Pons (tissue), 1 donor: ENCODE results near the gene ZNF264.
"Not testable (repeated sequence)": the region's sequence is repeated elsewhere in the genome, so short reads cannot be mapped to it uniquely, and the experiment has no call there.

ENCODE experiments used
- DNase-seq: peaks from one replicate; pipeline ENCODE4 v3.0.0-alpha.2; 2016; ENCODE audit warnings: low spot score

The ZNF264 gene

DNA sequence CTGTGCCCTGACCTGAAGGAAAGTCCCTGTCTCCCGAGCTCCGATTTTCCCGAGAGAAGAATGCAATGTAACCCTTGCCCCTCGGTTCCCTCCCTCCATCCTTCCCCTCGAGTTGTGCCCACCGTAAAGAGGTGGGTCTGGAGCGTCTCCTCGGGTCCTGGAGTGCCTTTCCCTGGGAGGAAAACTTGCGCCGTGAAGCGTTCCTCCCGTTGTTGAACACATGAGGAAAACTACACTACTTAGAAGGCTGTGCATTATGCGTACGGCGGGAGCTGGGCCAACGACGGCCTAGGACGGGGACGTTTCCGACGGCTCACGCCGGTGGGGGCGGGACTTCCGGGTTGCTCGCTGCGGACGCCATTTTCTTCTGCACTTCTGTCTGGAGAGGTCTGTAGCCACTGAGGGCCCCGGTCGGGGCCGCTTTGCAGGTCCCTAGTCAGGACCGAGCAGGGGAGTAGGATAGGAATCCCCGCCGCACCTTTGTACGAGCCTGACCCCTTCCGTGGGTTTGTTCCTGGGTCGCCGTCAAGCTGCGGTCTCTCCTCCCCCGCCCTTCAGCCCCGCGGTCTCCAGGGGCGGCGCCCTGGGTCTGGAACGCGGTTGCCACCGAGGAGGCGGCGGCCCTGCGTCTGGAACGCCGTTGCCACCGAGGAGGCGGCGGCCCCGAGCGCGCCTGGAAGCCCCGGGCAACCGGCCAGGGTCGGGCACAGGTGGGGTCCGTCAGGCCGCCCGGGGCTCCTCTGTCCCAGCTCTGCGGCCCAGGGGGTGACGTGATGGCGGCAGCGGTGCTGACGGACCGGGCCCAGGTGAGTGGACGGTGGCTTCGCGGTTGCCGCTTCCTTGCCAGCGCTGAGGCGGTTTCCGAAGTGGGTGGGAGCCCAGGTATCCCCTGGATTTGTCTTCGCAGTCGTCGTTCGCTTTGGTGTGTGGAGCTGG is at the start of gene ZNF264:
Gene ZNF264 (plus strand): TSS at position 360 of the 936 bp plus-strand sequence. CDS start 414 bp downstream, at position 774.
- peak; percentile 82 for DNase-seq

DNA sequence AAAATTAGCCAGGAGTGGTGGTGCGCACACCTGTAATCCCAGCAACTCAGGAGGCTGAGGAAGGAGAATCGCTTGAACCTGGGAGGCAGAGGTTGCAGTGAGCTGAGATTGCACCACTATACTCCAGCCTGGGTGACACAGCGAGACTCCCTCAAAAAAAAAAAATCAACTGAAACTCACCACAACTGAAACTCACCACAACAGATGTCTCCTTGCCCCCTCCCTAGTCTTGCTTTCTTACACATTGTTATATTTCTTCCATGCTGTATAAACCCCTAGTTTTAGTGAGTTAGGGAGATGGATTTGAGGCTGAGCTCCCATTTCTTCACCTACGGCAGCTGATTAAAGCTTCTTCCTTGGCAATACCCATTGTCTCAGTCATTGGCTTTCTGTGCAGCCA is 49.6 kb upstream of the ZNF264 start:
- DNase-seq = no peak

DNA sequence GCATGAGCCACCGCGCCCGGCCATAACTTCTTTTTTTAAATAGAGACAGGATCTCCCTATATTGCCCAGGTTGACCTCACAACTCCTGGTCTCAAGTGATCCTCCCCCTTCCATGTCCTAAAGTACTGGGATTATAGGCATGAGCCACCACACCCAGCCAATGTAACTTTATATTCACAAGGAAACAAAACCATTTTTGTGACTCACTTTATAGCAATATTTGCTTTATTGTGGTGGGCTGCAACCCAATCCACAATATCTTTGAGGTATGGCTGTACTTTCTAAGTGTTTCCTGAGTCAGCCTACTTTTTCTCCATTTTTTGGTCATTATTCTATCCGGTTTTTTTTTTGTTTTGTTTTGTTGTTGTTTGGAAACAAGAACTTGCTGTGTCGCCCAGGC is 38.4 kb upstream of the ZNF264 start:
- no peak for DNase-seq

GRCh38 chr19:57161985-57162539 is 29.2 kb upstream of the ZNF264 start:
- DNase-seq = no peak

GRCh38 chr19:57165846-57166245 is 25.5 kb upstream of the ZNF264 start:
- DNase-seq = no peak

GRCh38 chr19:57167385-57167784 is 23.9 kb upstream of the ZNF264 start, which contains the start of gene DUXA:
TSS of gene DUXA (minus strand) at chr19:57167485. CDS start at chr19:57167443, 42 bp downstream.
- no peak for DNase-seq

DNA sequence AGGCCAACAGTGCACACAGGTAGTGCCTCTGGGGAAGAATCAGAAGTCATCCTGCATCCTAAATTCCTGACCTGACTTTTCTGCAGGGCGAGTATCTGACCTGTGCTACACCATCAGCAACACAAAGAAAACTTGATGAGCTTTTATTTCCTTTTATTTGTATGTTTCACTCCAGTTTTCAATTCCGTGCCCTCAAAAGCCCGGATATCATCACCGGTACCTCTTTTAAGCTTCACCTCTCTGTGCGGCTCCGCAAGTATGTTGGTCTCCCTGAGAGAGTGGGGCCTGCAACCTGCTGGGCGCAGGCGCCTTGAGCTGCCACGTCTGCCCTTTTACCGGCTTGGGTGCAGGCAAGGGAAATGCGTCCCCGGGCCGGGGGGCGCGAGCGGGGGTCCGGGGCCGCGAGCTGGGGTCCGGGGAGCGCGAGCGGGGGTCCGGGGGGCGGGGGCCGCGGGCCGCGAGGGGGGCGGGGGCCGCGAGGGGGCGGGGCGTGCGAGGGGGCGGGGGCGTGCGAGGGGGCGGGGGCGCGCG is 19.7 kb upstream of the ZNF264 start:
- peak; percentile 47 for DNase-seq

DNA sequence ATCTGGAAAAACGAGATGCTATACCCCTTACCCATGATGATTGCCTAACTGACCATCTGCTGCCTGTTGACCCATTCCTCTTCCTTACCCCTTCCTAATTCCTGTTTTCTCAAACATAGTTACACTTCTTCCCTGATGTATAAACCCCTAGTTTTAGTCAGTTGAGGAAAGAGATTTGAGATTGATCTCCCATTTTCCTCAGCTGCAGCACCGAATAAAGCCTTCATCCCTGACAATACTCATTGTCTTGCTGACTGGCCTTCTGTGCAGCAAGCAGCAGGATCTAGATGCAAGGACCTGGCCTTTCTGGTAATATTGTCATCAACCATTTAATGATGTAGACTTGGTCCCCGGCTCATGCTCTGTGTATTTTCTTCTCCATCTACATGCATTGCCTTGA is 999 bp upstream of the ZNF264 start:
- no peak for DNase-seq

DNA sequence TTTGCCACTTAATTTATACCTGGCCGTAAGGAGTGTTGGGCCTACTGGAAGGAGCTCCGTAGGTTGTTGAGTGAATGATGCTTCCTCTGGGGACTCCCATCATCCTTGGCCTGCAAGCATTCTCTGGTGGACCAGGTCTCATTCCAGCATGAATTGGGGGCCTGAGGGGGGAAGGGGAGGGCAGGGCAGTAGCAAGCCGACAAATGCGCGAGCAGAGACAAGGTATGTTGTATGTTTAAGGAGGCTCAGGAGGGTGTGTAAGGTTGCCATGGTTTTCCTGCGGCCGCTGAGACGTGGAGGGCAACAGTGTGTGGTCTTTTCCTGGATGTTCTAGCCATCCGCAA is 749 bp downstream of the ZNF264 start:
- DNase-seq = no peak

DNA sequence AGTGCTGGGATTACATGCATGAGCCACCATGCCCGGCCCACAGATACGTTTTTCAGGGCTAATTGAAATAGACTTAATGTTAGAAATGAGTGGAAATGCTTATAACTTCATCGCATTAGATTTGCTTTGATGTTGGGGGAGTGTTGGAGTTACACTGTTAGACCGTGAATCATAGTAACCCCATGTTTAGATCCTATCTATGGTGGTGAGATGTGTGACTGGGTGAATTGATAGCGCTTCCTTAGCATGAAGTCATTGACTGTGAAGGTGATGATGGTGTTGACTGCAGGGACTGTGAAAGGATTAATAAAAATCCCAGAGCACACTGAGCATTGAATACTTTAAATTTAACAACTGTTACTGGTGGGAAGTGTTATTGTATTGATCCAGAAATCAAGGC is 1.7 kb downstream of the ZNF264 start:
- no peak for DNase-seq

- DNase-seq = not testable (repeated sequence)
Observed at GRCh38 chr19:57197874-57198273, 6.6 kb downstream of the ZNF264 start.

GRCh38 chr19:57202160-57202559 is 10.9 kb downstream of the ZNF264 start:
- DNase-seq = no peak

- no peak for DNase-seq
Observed at GRCh38 chr19:57210381-57210780, 19.1 kb downstream of the ZNF264 start.

DNA sequence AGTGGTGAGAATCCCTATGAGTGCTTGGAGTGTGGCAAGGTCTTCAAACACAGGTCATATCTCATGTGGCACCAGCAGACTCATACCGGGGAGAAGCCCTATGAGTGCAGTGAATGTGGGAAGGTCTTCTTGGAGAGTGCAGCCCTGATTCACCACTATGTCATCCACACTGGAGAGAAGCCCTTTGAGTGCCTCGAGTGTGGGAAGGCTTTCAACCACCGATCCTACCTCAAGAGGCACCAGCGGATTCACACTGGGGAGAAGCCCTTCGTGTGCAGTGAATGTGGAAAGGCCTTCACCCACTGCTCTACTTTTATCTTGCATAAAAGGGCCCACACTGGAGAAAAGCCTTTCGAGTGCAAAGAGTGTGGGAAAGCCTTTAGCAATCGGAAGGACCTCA is 20.8 kb downstream of the ZNF264 start:
- DNase-seq = no peak

DNA sequence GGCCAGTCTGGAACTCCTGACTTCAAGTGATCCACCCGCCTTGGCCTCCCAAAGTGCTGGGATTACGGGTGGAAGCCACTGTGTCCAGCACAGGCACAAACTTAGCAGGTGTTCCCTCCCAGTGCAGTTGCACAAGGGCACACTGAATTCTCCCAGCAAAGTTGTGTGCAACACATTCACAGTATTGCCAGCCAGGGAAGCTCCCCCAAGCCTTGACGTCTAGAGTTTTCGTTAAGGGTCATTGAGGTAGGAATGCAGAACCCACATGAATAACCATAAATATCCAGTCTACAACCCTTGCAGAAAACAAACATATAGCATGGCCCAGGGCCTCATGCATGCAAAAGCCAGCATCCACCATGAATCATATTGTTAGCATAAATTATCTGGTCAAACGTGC is 36.2 kb downstream of the ZNF264 start:
- DNase-seq = no peak

GRCh38 chr19:57231686-57232085 is 40.4 kb downstream of the ZNF264 start:
- no peak for DNase-seq

DNA sequence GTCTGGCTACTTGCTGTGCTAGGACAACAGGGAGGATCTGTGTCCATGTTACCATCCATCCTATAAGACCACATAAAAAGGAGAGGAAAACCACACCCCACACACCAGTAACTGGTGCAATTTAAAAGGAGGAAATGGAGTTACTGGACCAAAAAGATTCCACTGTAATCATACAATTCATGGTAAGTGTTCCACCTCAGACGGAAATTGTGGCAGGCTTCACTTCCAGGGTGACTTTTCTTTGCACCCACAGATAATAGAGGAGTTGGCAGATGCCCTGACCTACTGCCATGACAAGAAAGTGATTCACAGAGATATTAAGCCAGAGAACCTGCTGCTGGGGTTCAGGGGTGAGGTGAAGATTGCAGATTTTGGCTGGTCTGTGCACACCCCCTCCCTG is 41.9 kb downstream of the ZNF264 start:
- no peak for DNase-seq

DNA sequence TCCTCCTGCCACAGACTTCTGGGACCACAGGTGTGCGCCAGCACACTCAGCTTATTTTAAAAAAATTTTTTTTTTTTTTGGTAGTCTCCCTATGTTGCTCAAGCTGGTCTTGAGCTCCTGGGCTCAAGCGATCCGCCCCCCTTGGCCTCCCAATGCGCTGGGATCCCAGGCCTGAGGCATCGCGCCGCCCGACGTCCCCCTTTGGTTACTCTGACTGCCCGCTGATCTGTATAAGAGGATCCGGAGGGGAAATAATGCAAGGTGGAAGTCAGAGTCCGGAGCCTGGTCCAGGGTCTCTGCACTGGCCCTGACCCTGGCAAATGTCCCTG is 48.6 kb downstream of the ZNF264 start:
- no peak for DNase-seq

DNA sequence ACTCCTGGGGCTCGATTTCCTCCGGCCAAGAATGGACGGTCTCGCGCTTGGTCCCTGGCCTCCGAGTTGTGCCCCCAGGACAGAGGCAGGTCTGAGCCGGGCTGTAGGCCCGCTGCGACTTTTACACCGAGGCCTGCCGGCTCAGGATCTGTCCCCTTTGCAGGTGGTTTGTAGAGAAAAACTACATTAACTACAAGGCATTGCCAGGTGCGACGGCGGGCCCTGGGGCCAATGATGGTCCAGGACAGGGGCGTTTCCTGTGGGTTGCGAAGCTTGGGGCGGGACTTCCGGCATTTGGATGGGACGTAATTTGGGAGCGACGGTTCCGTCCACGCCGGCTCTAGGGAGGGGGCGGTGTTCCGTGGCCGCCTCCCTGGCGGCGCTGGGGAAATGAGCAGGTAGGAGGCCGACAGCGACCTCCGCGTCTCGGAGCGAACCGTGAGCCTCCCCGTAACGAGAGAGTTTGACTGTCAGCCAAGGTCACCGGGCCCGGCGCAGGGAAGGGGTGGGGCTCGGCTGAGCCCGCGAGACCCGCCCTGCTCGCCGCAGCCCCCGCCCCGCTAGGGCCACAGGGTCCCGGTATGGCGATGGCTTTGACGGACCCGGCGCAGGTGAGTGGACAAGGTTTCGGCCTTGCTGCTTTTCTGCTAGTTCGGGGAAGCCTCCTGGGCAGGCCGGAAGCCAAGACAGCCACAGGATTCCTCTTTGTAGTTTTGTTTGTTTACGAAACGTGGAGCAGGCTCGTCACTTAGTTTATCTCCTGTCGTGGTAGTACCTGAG is 49.2 kb downstream of the ZNF264 start, which contains the start of gene ZNF805:
Gene ZNF805 (plus strand): TSS at position 322 of the 780 bp plus-strand sequence. CDS start 260 bp downstream, at position 582.
- peak; percentile 90 for DNase-seq

GRCh38 chr19:57241176-57241575 is 49.9 kb downstream of the ZNF264 start:
- peak; percentile 7 for DNase-seq

GRCh38 chr19:57242821-57243220 is 51.5 kb downstream of the ZNF264 start:
- DNase-seq = no peak

- no peak for DNase-seq
Observed at GRCh38 chr19:57244513-57244912, 53.2 kb downstream of the ZNF264 start.
